Panc1 (cell line): ENCODE measurements around the gene KLHL3. TPM values are rescaled to one million over a fixed set of nuclear protein-coding genes. Genes with fewer than 3 reads are reported as not detected.

Experiments used
- ATAC-seq: fragments of 200-7000 bp; cut with Tn5 transposase; 2 replicates; pipeline ENCODE4 v1.9.1; 2020; ENCODE audit warnings: mild to moderate bottlenecking, moderate library complexity
- BruUV-seq: library from RNA; stranded (reverse); fragments of 400-500 nt; replicated peaks from 2 replicates; lab custom pipeline; 2021; lab: Mats Ljungman, UMichigan
- CTCF ChIA-PET: fragments of 300-600 bp; sonication (Branson Sonifier 250); formaldehyde crosslinking; loops from one replicate; lab custom pipeline; 2022; ENCODE audit warnings: antibody characterized with exemption; lab: Charles Lee
- POLR2A ChIA-PET: fragments of 300-600 bp; sonication (Branson Sonifier 250); formaldehyde crosslinking; loops from one replicate; lab custom pipeline; 2022; ENCODE audit warnings: antibody characterized with exemption; lab: Charles Lee
- DNase-seq: peaks from one replicate; pipeline ENCODE4 v3.0.0-alpha.2; 2010; ENCODE audit warnings: low read depth, low spot score
- H3K27ac ChIP-seq: 2 replicates; pipeline ENCODE4 v1.5.1; 2011; ENCODE audit warnings: mild to moderate bottlenecking, low read length, inconsistent platforms
- H3K27me3 ChIP-seq: fragments of 200-500 bp; sonication (Bioruptor generic); 2 replicates; pipeline ENCODE4 v1.6.0; 2014; ENCODE audit warnings: low read length, inconsistent platforms; ENCODE audit not compliant: control insufficient read depth, insufficient read depth
- H3K36me3 ChIP-seq: fragments of 200-500 bp; sonication (Bioruptor generic); 2 replicates; pipeline ENCODE4 v1.5.1; 2014; ENCODE audit warnings: inconsistent platforms, mild to moderate bottlenecking, low read length, moderate library complexity; ENCODE audit not compliant: control insufficient read depth, insufficient read depth
- H3K4me1 ChIP-seq: 2 replicates; pipeline ENCODE4 v1.5.1; 2011; ENCODE audit warnings: inconsistent platforms, mild to moderate bottlenecking, low read length, moderate library complexity; ENCODE audit not compliant: control insufficient read depth, insufficient read depth
- H3K4me3 ChIP-seq, 2 experiments: 2 replicates each; pipeline ENCODE4 v1.5.1; 2011 to 2012; ENCODE audit warnings: low read depth in 2 of 2, low read length in 2 of 2, mild to moderate bottlenecking in 2 of 2, inconsistent platforms in 1 of 2, moderate library complexity in 1 of 2
- H3K9me3 ChIP-seq: fragments of 200-500 bp; sonication (Bioruptor generic); 2 replicates; pipeline ENCODE4 v1.5.1; 2014; ENCODE audit warnings: low read depth, mild to moderate bottlenecking, inconsistent platforms, low read length, moderate library complexity; ENCODE audit not compliant: control insufficient read depth, insufficient read depth
- POLR2AphosphoS5 ChIP-seq: IDR thresholded peaks from 2 replicates; pipeline ENCODE4 v1.6.1; 2012; ENCODE audit warnings: mild to moderate bottlenecking, low read depth, low read length, moderate library complexity
- SIN3A ChIP-seq: IDR thresholded peaks from 2 replicates; pipeline ENCODE4 v1.6.1; 2012; ENCODE audit warnings: low read depth, mild to moderate bottlenecking, low read length, moderate library complexity, borderline replicate concordance; ENCODE audit not compliant: insufficient read depth
- TCF7L2 ChIP-seq: IDR thresholded peaks from 2 replicates; pipeline ENCODE4 v1.6.1; 2011; ENCODE audit warnings: mild to moderate bottlenecking, low read depth, low read length, inconsistent platforms
- in situ Hi-C: cut with HindIII; loops from 2 replicates; pipeline ENCODE4 v1.10.0; 2016; ENCODE audit warnings: low sequenced_read_pairs, low pct_unique_long_range_greater_than_20kb
- intact Hi-C: fragments of 100-400 bp; cut with micrococcal nuclease; formaldehyde crosslinking; loops from one replicate; pipeline ENCODE4 v1.10.0; 2022; ENCODE audit not compliant: unreplicated experiment
- total RNA-seq: library from RNA; stranded (reverse); gene quantifications from one replicate; pipeline ENCODE4 v1.2.1, GENCODE V29; 2021; ENCODE audit not compliant: unreplicated experiment
- TF ChIP-seq, protein P1 (sequence below): fragments of 450-650 bp; IDR thresholded peaks from 2 replicates; pipeline ENCODE4 v1.5.1; 2017; ENCODE audit warnings: mild to moderate bottlenecking
- TF ChIP-seq, protein P2 (sequence below), 2 experiments: IDR thresholded peaks; 2 replicates each; pipeline ENCODE4 v1.6.1; 2011 to 2012; ENCODE audit warnings: low read depth in 2 of 2, control low read depth in 1 of 2, low read length in 1 of 2, mild to moderate bottlenecking in 1 of 2, moderate library complexity in 1 of 2; ENCODE audit not compliant: insufficient read depth in 1 of 2

KLHL3 gene
- total RNA-seq, 1 experiment from 2014 or later, result 1.9 TPM

GRCh38 chr5:137627706-137628105 lies 108.2 kb downstream of the KLHL3 start:
- ChIA-PET POLR2A (no interaction called here), CTCF (no interaction called here)
- ATAC-seq (0 out of 2 replicates have a peak, but pooled peaks have one; percentile 43), DNase-seq (no peak)
- BruUV-seq, result no TSS peak
- TF ChIP-seq SIN3A (no peak), POLR2AphosphoS5 (no peak), TCF7L2 (no peak)
- TF ChIP-seq, protein P1, sequence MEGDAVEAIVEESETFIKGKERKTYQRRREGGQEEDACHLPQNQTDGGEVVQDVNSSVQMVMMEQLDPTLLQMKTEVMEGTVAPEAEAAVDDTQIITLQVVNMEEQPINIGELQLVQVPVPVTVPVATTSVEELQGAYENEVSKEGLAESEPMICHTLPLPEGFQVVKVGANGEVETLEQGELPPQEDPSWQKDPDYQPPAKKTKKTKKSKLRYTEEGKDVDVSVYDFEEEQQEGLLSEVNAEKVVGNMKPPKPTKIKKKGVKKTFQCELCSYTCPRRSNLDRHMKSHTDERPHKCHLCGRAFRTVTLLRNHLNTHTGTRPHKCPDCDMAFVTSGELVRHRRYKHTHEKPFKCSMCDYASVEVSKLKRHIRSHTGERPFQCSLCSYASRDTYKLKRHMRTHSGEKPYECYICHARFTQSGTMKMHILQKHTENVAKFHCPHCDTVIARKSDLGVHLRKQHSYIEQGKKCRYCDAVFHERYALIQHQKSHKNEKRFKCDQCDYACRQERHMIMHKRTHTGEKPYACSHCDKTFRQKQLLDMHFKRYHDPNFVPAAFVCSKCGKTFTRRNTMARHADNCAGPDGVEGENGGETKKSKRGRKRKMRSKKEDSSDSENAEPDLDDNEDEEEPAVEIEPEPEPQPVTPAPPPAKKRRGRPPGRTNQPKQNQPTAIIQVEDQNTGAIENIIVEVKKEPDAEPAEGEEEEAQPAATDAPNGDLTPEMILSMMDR, result no peak
- TF ChIP-seq, protein P2, sequence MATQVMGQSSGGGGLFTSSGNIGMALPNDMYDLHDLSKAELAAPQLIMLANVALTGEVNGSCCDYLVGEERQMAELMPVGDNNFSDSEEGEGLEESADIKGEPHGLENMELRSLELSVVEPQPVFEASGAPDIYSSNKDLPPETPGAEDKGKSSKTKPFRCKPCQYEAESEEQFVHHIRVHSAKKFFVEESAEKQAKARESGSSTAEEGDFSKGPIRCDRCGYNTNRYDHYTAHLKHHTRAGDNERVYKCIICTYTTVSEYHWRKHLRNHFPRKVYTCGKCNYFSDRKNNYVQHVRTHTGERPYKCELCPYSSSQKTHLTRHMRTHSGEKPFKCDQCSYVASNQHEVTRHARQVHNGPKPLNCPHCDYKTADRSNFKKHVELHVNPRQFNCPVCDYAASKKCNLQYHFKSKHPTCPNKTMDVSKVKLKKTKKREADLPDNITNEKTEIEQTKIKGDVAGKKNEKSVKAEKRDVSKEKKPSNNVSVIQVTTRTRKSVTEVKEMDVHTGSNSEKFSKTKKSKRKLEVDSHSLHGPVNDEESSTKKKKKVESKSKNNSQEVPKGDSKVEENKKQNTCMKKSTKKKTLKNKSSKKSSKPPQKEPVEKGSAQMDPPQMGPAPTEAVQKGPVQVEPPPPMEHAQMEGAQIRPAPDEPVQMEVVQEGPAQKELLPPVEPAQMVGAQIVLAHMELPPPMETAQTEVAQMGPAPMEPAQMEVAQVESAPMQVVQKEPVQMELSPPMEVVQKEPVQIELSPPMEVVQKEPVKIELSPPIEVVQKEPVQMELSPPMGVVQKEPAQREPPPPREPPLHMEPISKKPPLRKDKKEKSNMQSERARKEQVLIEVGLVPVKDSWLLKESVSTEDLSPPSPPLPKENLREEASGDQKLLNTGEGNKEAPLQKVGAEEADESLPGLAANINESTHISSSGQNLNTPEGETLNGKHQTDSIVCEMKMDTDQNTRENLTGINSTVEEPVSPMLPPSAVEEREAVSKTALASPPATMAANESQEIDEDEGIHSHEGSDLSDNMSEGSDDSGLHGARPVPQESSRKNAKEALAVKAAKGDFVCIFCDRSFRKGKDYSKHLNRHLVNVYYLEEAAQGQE (IDR thresholded peaks at IDR 0.05; ENCODE audit: insufficient read depth in 1 of 2, low read depth in 2 of 2, low read length in 1 of 2), result no peak
- H3K4me3 ChIP-seq, result no peak overlapping the region
- no peak overlapping the region for H3K27ac ChIP-seq
- no peaks in the 10 kb centered on the region for H3K27me3 ChIP-seq
- in situ Hi-C loops (no loop called here), intact Hi-C loops (loop anchor here (2.0 kb wide), 1 partner anchor 195 kb away; no protein-coding TSS in a partner anchor)
- no peaks in the 10 kb centered on the region for H3K9me3 ChIP-seq
- no peaks in the 10 kb centered on the region for H3K36me3 ChIP-seq
- no peaks in the 10 kb centered on the region; the same call in 1 of the 2 replicates for H3K4me1 ChIP-seq

DNA sequence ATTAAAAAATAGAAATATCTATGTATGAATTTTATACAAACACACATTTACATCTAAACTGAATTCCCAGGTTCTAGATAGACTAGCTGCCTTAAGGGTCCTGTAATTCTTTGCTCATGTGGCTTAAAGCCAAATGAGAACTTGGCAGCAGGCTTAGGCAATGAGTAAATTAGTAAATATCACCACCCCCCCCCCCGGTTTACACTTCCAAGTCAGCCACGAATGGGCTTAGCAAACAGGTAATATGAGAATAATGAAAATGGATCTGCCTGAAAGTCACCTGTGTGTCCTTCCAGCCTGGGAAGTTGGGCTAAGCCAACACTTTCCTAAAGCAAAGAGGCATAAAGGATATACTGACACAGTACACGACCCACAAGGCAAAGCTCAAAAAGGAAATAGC lies 108.6 kb downstream of the KLHL3 start:
- Histone ChIP-seq H3K36me3 (no peaks in the 10 kb centered on the region), H3K4me3 (no peak overlapping the region), H3K27me3 (no peaks in the 10 kb centered on the region), H3K9me3 (no peaks in the 10 kb centered on the region), H3K4me1 (no peaks in the 10 kb centered on the region; the same call in 1 of the 2 replicates), H3K27ac (no peak overlapping the region)
- TF ChIP-seq SIN3A (no peak), POLR2AphosphoS5 (no peak)
- TF ChIP-seq, protein P2 (IDR thresholded peaks at IDR 0.05; ENCODE audit: insufficient read depth in 1 of 2, low read depth in 2 of 2, low read length in 1 of 2), result no peak
- TF ChIP-seq, protein P1, result no peak
- ChIA-PET CTCF (no interaction called here), POLR2A (no interaction called here)
- ATAC-seq (no peak), DNase-seq (no peak)
- BruUV-seq, result no TSS peak
- in situ Hi-C loops, result no loop called here
- intact Hi-C loops, result no loop called here
